ENCODE measurements around the gene MEGF8.

- TF ChIP-seq, protein P1, sequence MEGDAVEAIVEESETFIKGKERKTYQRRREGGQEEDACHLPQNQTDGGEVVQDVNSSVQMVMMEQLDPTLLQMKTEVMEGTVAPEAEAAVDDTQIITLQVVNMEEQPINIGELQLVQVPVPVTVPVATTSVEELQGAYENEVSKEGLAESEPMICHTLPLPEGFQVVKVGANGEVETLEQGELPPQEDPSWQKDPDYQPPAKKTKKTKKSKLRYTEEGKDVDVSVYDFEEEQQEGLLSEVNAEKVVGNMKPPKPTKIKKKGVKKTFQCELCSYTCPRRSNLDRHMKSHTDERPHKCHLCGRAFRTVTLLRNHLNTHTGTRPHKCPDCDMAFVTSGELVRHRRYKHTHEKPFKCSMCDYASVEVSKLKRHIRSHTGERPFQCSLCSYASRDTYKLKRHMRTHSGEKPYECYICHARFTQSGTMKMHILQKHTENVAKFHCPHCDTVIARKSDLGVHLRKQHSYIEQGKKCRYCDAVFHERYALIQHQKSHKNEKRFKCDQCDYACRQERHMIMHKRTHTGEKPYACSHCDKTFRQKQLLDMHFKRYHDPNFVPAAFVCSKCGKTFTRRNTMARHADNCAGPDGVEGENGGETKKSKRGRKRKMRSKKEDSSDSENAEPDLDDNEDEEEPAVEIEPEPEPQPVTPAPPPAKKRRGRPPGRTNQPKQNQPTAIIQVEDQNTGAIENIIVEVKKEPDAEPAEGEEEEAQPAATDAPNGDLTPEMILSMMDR (IDR thresholded peaks at IDR 0.05): no peak
- TF ChIP-seq POLR2AphosphoS5 (IDR thresholded peaks at IDR 0.05): no peak
Measured at GRCh38 chr19:42362342-42362741, 36.9 kb downstream of the MEGF8 start.

Measured in suprapubic skin (tissue), 3 donors.